Adipocyte (in vitro differentiated cells): ENCODE measurements around the gene SLC9A2.

Experiments used
- DNase-seq: peaks from one replicate; pipeline ENCODE4 v3.0.0-alpha.2; 2015; ENCODE audit warnings: low read depth
- H3K27me3 ChIP-seq: replicated peaks from 2 replicates; pipeline ENCODE4 v1.7.0; 2013; ENCODE audit warnings: mild to moderate bottlenecking, low read length, moderate library complexity; ENCODE audit not compliant: control insufficient read depth, insufficient read depth
- H3K36me3 ChIP-seq: 2 replicates; pipeline ENCODE4 v1.7.0; 2013; ENCODE audit warnings: low read length, mild to moderate bottlenecking, moderate library complexity; ENCODE audit not compliant: control insufficient read depth, insufficient read depth, severe bottlenecking
- H3K4me1 ChIP-seq: 2 replicates; pipeline ENCODE4 v1.7.0; 2013; ENCODE audit warnings: mild to moderate bottlenecking, low read length, moderate library complexity; ENCODE audit not compliant: control insufficient read depth, insufficient read depth
- H3K4me3 ChIP-seq: 2 replicates; pipeline ENCODE4 v1.7.0; 2013; ENCODE audit warnings: mild to moderate bottlenecking, low read length, moderate library complexity
- H3K9ac ChIP-seq: 2 replicates; pipeline ENCODE4 v1.7.0; 2013; ENCODE audit warnings: mild to moderate bottlenecking, low read length, moderate library complexity
- H3K9me3 ChIP-seq: 2 replicates; pipeline ENCODE4 v1.7.0; 2013; ENCODE audit warnings: mild to moderate bottlenecking, low read length, moderate library complexity; ENCODE audit not compliant: control insufficient read depth

SLC9A2 gene

DNA sequence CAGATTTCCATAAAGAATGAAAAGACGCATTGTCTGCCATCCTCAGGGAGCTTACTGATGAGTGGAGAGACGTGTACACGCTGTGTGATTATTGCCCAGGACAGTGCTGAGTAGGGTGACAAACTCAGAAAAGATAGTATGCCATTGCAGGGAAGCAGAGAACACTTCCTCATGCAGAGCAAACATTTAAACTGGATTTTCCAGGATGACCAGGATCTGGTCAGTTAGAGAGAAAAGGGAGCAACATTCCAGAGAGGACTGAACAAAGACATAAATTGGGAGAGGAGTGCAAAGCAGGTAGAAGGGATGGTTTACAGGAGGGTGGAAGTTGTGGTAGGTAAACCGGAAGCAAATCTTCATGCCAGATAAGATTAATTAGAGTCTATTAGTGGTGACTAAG is 2.3 kb downstream of the SLC9A2 start:
- Histone ChIP-seq H3K9me3 (no peaks in the 10 kb centered on the region), H3K4me1 (peaks cover 11% of the 10 kb centered on the region), H3K4me3 (no peak overlapping the region), H3K36me3 (no peaks in the 10 kb centered on the region), H3K9ac (no peak overlapping the region), H3K27me3 (peaks cover 47% of the 10 kb centered on the region)
- no peak for DNase-seq

DNA sequence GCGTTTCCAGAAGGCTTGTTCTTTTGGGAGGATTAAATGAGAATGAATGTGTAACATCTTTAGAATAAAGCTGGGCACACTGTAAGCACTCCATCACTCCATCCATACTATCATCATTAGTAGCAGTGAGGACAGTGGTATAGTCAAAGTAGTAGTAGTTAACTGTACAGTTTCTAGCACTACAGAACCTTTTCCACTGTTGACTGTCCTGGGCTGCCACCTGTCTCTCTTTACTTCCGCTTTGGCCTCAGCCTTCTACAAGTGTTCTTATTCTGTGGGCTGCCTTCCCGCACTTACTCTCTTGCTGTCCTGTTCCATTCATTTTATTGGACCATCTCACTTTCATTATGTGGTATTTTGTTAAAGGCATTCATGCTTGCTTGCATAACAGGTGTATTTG is 3.3 kb downstream of the SLC9A2 start:
- no peak for DNase-seq
- peaks cover 11% of the 10 kb centered on the region for H3K4me1 ChIP-seq
- H3K36me3 ChIP-seq, result no peaks in the 10 kb centered on the region
- H3K9ac ChIP-seq, result no peak overlapping the region
- H3K9me3 ChIP-seq, result no peaks in the 10 kb centered on the region
- H3K4me3 ChIP-seq, result no peak overlapping the region
- peaks cover 37% of the 10 kb centered on the region for H3K27me3 ChIP-seq

DNA sequence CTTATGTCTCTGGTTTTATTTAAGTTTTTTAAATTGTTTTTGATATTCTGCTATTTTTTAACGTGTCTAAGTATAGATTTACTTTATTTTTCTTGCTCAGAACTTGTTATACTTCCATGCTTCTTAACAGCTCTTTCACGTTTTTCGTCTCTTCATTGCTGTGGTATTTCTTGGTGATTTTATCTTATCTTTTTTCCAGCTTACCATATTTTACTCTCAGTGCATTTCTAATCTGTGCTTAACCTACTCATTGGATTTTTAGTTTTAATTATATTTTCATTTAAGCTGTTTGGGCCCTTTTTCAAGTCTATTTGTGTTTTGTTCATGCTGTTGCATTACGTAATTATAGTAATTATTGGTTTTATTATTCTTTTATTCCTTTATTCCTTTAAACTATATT is 11.1 kb downstream of the SLC9A2 start:
- no peak for DNase-seq
- H3K36me3 ChIP-seq, result no peaks in the 10 kb centered on the region
- no peaks in the 10 kb centered on the region for H3K4me1 ChIP-seq
- no peaks in the 10 kb centered on the region for H3K9me3 ChIP-seq
- H3K4me3 ChIP-seq, result no peak overlapping the region
- H3K27me3 ChIP-seq, result peaks cover 4% of the 10 kb centered on the region
- H3K9ac ChIP-seq, result no peak overlapping the region

DNA sequence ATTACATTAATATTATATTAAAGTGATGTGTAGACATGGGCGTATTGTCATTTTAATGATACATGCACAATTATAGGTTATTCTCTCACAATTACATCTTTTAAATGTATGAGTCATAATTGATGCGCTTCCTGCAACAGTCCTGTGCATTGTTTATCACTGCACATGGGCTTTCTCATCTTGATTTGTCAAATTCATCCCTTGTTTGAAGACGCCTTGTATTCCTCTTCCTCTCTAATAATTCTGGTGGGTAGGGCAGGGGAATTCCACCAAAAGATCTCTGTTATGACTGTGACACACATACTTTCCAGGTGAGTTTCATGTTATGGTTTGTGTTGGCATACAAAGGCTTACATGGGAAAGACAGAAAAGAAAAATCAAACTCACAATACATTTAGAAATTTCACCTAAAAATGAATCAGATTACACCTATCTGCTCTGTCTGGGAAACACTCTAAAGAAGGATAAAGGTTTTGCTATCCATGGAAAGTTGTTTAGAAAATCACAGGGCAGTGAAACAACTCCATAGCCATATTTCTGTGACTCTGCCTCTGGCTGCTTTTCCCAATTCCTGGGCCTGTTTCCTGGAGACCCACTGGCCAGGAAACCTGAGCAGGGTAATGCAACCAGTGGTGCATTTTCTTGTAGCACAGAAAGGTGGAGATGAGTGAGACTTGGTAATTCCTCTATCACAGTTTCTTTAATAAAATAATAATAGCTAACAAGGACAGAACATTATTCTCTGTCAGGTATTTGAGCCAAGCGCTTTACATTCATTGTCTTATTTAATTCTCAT is 13.2 kb downstream of the SLC9A2 start:
- Histone ChIP-seq H3K9ac (no peak overlapping the region), H3K4me3 (no peak overlapping the region), H3K4me1 (no peaks in the 10 kb centered on the region), H3K27me3 (peaks cover 12% of the 10 kb centered on the region), H3K9me3 (peaks cover 3% of the 10 kb centered on the region), H3K36me3 (no peaks in the 10 kb centered on the region)
- no peak for DNase-seq

DNA sequence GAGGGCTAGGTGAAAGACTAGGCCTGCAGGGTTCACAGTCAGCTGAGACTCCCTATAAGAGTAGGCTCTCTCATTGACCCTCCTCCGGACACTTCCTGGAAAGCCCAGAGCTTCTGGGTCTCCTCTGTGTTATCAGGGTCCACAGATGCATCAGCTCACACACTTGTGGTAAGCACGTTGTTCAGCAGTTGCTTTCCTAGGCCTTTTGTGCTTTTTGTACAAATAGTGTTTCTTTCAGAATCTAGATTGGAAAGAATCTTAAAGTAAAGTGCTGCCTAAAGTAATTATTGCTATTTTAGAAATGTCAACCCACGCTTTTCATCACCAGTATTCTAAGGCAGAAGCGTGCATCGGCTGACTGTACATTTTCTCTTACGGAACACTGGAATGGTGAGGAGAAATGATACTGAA is 15.5 kb downstream of the SLC9A2 start:
- Histone ChIP-seq H3K9ac (no peak overlapping the region), H3K4me1 (no peaks in the 10 kb centered on the region), H3K9me3 (peaks cover 3% of the 10 kb centered on the region), H3K36me3 (no peaks in the 10 kb centered on the region), H3K4me3 (no peak overlapping the region), H3K27me3 (peaks cover 29% of the 10 kb centered on the region)
- DNase-seq, result no peak

DNA sequence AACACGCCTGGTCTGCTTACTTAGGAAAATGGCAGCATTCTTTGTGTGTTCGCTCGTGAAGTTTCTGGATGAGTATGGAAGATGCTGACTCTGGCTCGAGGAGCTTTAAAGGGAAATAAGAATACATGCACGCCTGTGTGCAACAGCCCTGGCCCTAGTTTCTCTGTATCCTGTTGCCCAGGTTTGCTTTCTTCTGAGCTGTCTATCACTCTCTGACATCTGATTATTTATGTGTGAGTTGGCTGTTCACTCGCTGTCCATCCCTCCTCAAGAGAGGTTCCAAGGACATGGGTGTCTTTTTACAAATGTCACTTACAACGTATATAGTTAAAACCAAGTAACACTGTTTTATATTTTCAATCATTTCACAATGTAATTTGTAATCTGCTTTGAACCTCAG is 16.0 kb downstream of the SLC9A2 start:
- Histone ChIP-seq H3K27me3 (peaks cover 33% of the 10 kb centered on the region), H3K36me3 (no peaks in the 10 kb centered on the region), H3K9ac (no peak overlapping the region), H3K4me1 (no peaks in the 10 kb centered on the region), H3K9me3 (peaks cover 3% of the 10 kb centered on the region), H3K4me3 (no peak overlapping the region)
- DNase-seq, result no peak

DNA sequence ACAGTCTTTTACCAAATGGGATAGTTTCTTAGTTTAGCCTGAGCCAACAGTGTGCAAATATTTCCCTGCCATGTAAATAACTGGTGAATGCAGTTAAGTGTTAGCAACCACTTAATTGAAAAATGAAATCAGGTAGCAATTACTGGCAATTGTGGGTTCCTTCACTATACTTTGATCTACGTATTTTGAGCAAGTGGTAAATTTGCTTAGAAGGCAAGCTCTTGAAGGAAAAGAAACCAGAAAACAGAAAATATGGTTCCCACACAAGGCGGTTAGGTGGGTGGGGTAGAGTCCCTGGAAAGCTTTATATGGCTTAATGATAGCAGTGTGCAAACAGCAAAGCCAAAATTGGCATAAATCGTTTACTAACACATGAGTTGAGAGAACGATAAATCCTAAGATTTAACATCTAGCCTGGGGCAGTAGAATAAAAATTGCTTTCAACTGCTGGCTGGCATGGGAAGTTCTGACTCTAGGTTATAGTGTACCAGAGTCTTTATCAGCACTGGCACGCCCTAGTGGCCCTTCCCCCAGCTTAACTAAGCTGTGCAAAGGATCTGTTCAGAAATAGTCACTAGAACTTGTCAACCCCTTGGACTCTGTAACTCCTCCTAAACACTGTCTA is 17.0 kb downstream of the SLC9A2 start:
- peaks cover 36% of the 10 kb centered on the region for H3K27me3 ChIP-seq
- no peaks in the 10 kb centered on the region for H3K4me1 ChIP-seq
- no peaks in the 10 kb centered on the region for H3K36me3 ChIP-seq
- no peak for DNase-seq
- H3K9me3 ChIP-seq, result peaks cover 3% of the 10 kb centered on the region
- H3K9ac ChIP-seq, result no peak overlapping the region
- no peak overlapping the region for H3K4me3 ChIP-seq

DNA sequence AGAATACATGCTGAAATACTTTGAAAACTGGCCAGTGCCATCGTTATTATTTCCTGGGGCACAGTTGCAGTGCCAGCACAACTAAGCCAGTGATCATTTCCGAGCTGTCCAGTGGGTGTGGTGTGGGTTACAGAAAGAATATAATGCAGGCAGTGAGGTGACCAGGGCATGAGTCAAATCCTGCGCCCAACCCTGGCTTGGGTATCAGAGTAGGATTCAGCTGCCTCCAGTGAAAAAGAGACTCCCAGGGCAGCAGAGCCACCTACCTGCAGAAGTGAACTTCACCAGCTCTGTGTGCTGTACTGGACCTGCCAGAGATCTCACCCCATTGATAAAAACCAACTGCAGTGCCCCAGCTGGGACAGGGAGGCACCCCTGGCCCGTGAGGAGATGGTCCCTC is 18.0 kb downstream of the SLC9A2 start:
- Histone ChIP-seq H3K36me3 (no peaks in the 10 kb centered on the region), H3K4me1 (no peaks in the 10 kb centered on the region), H3K9me3 (peaks cover 3% of the 10 kb centered on the region), H3K9ac (no peak overlapping the region), H3K27me3 (peaks cover 40% of the 10 kb centered on the region), H3K4me3 (no peak overlapping the region)
- no peak for DNase-seq

DNA sequence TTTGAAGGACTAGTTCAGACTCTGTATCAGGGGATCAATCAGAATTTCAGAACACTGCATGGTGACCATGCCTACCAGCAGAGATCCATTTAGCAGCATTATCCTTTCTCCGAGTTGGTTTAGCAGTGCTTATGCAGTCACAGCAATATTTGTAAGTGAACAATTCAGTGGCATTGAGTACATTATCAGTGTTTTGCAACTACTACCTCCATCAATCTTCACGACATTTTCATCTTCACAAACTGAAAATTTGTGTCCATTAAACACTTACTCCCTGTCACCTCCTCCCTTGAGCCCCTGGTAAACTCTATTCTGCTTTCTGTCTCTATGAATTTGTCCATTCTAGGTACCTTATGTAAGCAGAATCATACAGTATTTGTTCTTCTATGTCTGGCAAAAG is 20.1 kb downstream of the SLC9A2 start:
- no peak for DNase-seq
- Histone ChIP-seq H3K36me3 (no peaks in the 10 kb centered on the region), H3K9me3 (peaks cover 3% of the 10 kb centered on the region), H3K4me3 (no peak overlapping the region), H3K9ac (no peak overlapping the region), H3K4me1 (no peaks in the 10 kb centered on the region), H3K27me3 (peaks cover 46% of the 10 kb centered on the region)

DNA sequence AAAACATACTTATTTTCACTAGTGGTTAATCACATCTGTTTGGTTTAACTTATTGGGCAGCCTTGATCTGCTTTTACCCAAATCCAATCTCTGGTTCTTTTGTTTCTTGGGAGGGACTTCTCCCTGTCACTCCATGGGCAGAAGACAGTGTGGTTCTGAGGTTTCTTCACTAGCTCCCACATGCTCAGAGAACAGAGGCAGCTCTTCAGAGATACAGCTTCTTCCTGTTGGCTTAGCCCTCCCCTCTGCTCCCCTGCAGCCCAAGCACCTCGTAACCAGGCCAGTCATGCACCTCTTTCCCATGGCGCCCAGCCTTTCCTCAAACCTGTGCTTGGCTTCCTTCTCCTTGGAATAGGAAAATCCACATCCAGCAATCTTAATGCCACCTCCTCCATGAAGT is 32.8 kb downstream of the SLC9A2 start:
- Histone ChIP-seq H3K4me1 (no peaks in the 10 kb centered on the region), H3K9ac (no peak overlapping the region), H3K27me3 (peaks cover 18% of the 10 kb centered on the region), H3K36me3 (no peaks in the 10 kb centered on the region), H3K4me3 (no peak overlapping the region), H3K9me3 (no peaks in the 10 kb centered on the region)
- DNase-seq, result no peak

DNA sequence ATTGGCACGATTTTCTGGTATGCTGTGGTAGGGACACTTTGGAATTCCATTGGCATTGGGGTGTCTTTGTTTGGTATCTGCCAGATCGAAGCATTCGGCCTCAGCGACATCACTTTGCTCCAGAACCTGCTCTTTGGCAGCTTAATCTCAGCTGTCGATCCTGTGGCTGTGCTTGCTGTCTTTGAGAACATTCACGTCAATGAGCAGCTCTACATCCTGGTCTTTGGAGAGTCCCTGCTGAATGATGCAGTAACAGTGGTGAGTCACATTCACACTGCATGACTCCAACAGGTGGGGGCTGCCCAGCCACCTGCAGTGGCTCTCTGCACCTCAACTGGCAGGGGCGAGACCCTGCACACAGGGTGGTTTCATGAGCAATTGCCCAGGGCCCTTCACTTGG is 38.4 kb downstream of the SLC9A2 start:
- Histone ChIP-seq H3K4me1 (no peaks in the 10 kb centered on the region), H3K4me3 (no peak overlapping the region), H3K27me3 (peaks cover 29% of the 10 kb centered on the region), H3K9ac (no peak overlapping the region), H3K36me3 (no peaks in the 10 kb centered on the region), H3K9me3 (no peaks in the 10 kb centered on the region)
- DNase-seq, result no peak
